Right atrium auricular region (tissue), 2 donors: ENCODE measurements around the gene PSD. TPM values are rescaled to one million over a fixed set of nuclear protein-coding genes. Genes with fewer than 3 reads are reported as not detected.

Experiments used
- DNase-seq: peaks from one replicate; pipeline ENCODE4 v3.0.0-alpha.2; 2019; ENCODE audit warnings: low spot score
- H3K27ac ChIP-seq, 2 donors: fragments of 200-600 bp; sonication (generic); 1 replicate in 1 of 2; 2 replicates in 1 of 2; pipeline ENCODE4 v1.5.1; 2016 to 2019
- H3K27me3 ChIP-seq, 2 donors: fragments of 200-600 bp; sonication (generic); one replicate each; pipeline versions ENCODE4 v1.5.1 to v1.6.0; 2017 to 2019
- H3K36me3 ChIP-seq: fragments of 200-600 bp; sonication (generic); one replicate; pipeline ENCODE4 v1.5.1; 2016
- H3K4me1 ChIP-seq, 2 donors: fragments of 200-600 bp; sonication (generic); one replicate each; pipeline versions ENCODE4 v1.5.1 to v1.6.0; 2017 to 2019
- H3K4me3 ChIP-seq, 2 donors: fragments of 200-600 bp; sonication (generic); 1 replicate in 1 of 2; 2 replicates in 1 of 2; pipeline ENCODE4 v1.5.1; 2017 to 2019; ENCODE audit warnings: mild to moderate bottlenecking in 1 of 2, moderate library complexity in 1 of 2
- H3K9me3 ChIP-seq, 2 donors: fragments of 200-600 bp; sonication (generic); one replicate each; pipeline ENCODE4 v1.5.1; 2019
- CTCF ChIP-seq, 2 donors: fragments of 200-600 bp; sonication (generic); IDR thresholded peaks; one replicate each; pipeline ENCODE4 v1.5.1; 2019; ENCODE audit warnings: antibody characterized with exemption in 2 of 2
- total RNA-seq, 2 donors: library from RNA; depleted of rRNA; stranded (reverse); fragments of >200 nt; gene quantifications; one replicate each; pipeline ENCODE4 v1.1.0, GENCODE V29; 2016

PSD gene
- total RNA-seq, 2 donors from 2014 or later = 2.2 to 9.7 TPM

GRCh38 chr10:102394079-102394800 lies 24.3 kb downstream of the PSD start:
- peak; percentile 97 for DNase-seq
- H3K4me1 ChIP-seq = peaks cover 0 to 37% of the 10 kb centered on the region in 2 donors
- H3K9me3 ChIP-seq = no peaks in the 10 kb centered on the region
- peak; percentile 51 to 94 for TF ChIP-seq CTCF (IDR thresholded peaks at IDR 0.05)
- H3K27ac ChIP-seq = peak overlapping the region; percentile 94 to 95
- H3K4me3 ChIP-seq = peak overlapping the region; percentile 61 to 62
- no peaks in the 10 kb centered on the region for H3K36me3 ChIP-seq
- H3K27me3 ChIP-seq = no peaks in the 10 kb centered on the region

GRCh38 chr10:102393411-102394078 lies 25.0 kb downstream of the PSD start:
- Histone ChIP-seq H3K27ac (peak overlapping the region; percentile 94 to 95), H3K27me3 (no peaks in the 10 kb centered on the region), H3K4me3 (peak overlapping the region; percentile 61 to 62), H3K36me3 (no peaks in the 10 kb centered on the region), H3K4me1 (peaks cover 0 to 30% of the 10 kb centered on the region in 2 donors), H3K9me3 (no peaks in the 10 kb centered on the region)
- DNase-seq = peak; percentile 93
- peak in 1 of 2 donors; percentile 99 for TF ChIP-seq CTCF (IDR thresholded peaks at IDR 0.05)

- H3K9me3 ChIP-seq = no peaks in the 10 kb centered on the region
- TF ChIP-seq CTCF (IDR thresholded peaks at IDR 0.05) = no peak
- H3K36me3 ChIP-seq = no peaks in the 10 kb centered on the region
- H3K4me3 ChIP-seq = no peak overlapping the region
- no peak for DNase-seq
- H3K27ac ChIP-seq = no peak overlapping the region
- no peaks in the 10 kb centered on the region for H3K27me3 ChIP-seq
- peaks cover 0 to 27% of the 10 kb centered on the region in 2 donors for H3K4me1 ChIP-seq
These were observed 26.3 kb downstream of the PSD start for GRCh38 chr10:102392306-102392705.

GRCh38 chr10:102389894-102390293 lies 28.7 kb downstream of the PSD start:
- H3K4me1 ChIP-seq = peaks cover 0 to 10% of the 10 kb centered on the region in 2 donors
- no peaks in the 10 kb centered on the region for H3K9me3 ChIP-seq
- H3K27me3 ChIP-seq = no peaks in the 10 kb centered on the region
- no peaks in the 10 kb centered on the region for H3K36me3 ChIP-seq
- no peak for DNase-seq
- H3K27ac ChIP-seq = no peak overlapping the region
- TF ChIP-seq CTCF (IDR thresholded peaks at IDR 0.05) = no peak
- H3K4me3 ChIP-seq = no peak overlapping the region

- Histone ChIP-seq H3K4me3 (no peak overlapping the region), H3K9me3 (no peaks in the 10 kb centered on the region), H3K4me1 (no peaks in the 10 kb centered on the region), H3K36me3 (peaks cover 33% of the 10 kb centered on the region), H3K27ac (no peak overlapping the region), H3K27me3 (no peaks in the 10 kb centered on the region)
- no peak for DNase-seq
- no peak for TF ChIP-seq CTCF (IDR thresholded peaks at IDR 0.05)
These were observed 33.8 kb downstream of the PSD start for GRCh38 chr10:102384606-102385429.
